Measurements from ENCODE around the gene ZNF776.

ZNF776 gene

GRCh38 chr19:57803594-57804325 lies 57.1 kb downstream of the ZNF776 start:
- peaks cover 0 to 7% of the 10 kb centered on the region in 2 donors for H3K36me3 ChIP-seq (ENCODE audit: control insufficient read depth in 2 of 2, insufficient read depth in 2 of 2, low read length in 2 of 2)
- H3K9ac ChIP-seq (ENCODE audit: low read length in 2 of 2) = peak overlapping the region; percentile 68 to 79
- no peaks in the 10 kb centered on the region for H3K27me3 ChIP-seq (ENCODE audit: control insufficient read depth in 1 of 2, insufficient read depth in 2 of 2, low read length in 2 of 2)
- peak overlapping the region; percentile 73 to 82 for H3K4me3 ChIP-seq (ENCODE audit: low read length in 2 of 2)
- H3K9me3 ChIP-seq (ENCODE audit: control insufficient read depth in 2 of 2, low read length in 2 of 2) = no peaks in the 10 kb centered on the region
- peak overlapping the region; percentile 60 for H3K27ac ChIP-seq (ENCODE audit: low read length)
- peaks cover 5% of the 10 kb centered on the region for H3K4me1 ChIP-seq (ENCODE audit: control insufficient read depth, insufficient read depth, low read length)

GRCh38 chr19:57807541-57807940 lies 60.9 kb downstream of the ZNF776 start:
- Histone ChIP-seq H3K36me3 (ENCODE audit: control insufficient read depth in 2 of 2, insufficient read depth in 2 of 2, low read length in 2 of 2) (peaks cover 3 to 22% of the 10 kb centered on the region in 2 donors), H3K9ac (ENCODE audit: low read length in 2 of 2) (no peak overlapping the region), H3K27me3 (ENCODE audit: control insufficient read depth in 1 of 2, insufficient read depth in 2 of 2, low read length in 2 of 2) (no peaks in the 10 kb centered on the region), H3K27ac (ENCODE audit: low read length) (no peak overlapping the region), H3K9me3 (ENCODE audit: control insufficient read depth in 2 of 2, low read length in 2 of 2) (no peaks in the 10 kb centered on the region), H3K4me3 (ENCODE audit: low read length in 2 of 2) (no peak overlapping the region), H3K4me1 (ENCODE audit: control insufficient read depth, insufficient read depth, low read length) (peaks cover 2% of the 10 kb centered on the region)
